Neural progenitor cell (in vitro differentiated cells): Measurements from ENCODE around the gene PRICKLE3.

Source experiments
- CTCF ChIP-seq: fragments of 200-600 bp; sonication (generic); IDR thresholded peaks from 2 replicates; pipeline ENCODE4 v1.5.1; 2017; ENCODE audit warnings: antibody characterized with exemption, mild to moderate bottlenecking
- EZH2 ChIP-seq: fragments of 200-600 bp; sonication (generic); IDR thresholded peaks from 2 replicates; pipeline ENCODE4 v1.6.1; 2017; ENCODE audit warnings: antibody characterized with exemption, mild to moderate bottlenecking, moderate library complexity

- TF ChIP-seq EZH2 (no peak), CTCF (peak; percentile 64)
These were observed 30.0 kb downstream of the PRICKLE3 start for GRCh38 chrX:49155900-49156837.
